Gastrocnemius medialis (tissue), 4 donors: ENCODE data around the gene JPH2.

Experiments used
- CTCF ChIP-seq, 5 experiments: fragments of 450-650 bp in 3 of 5; fragments of 200-600 bp in 2 of 5; sonication (generic) in 2 of 5; IDR thresholded peaks in 4 of 5; conservative IDR thresholded peaks in 1 of 5; 1 replicate in 4 of 5; 2 replicates in 1 of 5; pipeline ENCODE4 v1.5.1; 2016 to 2019; ENCODE audit warnings: antibody characterized with exemption in 5 of 5, mild to moderate bottlenecking in 3 of 5, moderate library complexity in 3 of 5
- POLR2A ChIP-seq, 2 donors: fragments of 450-650 bp; IDR thresholded peaks; one replicate each; pipeline ENCODE4 v1.6.1; 2017; ENCODE audit warnings: antibody characterized with exemption in 2 of 2, mild to moderate bottlenecking in 2 of 2, moderate library complexity in 2 of 2

DNA sequence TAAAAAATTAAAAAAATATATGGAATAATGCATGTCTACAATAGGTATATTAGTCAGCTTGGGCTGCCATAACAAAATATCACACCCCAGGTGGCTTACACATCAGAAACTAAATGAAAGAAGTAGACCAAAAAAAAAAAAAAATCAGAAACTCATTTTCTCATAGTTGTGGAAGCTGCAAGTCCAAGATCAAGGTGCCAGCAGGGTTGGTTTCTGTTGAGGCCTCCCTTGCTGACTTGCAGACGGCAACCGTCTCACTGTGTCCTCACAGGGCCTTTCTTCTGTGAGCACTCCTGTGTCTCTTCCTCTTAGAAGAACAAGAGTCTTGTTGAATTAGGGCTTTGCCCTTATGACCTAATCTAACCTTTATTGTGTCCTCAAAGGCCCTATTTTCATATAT is 48.7 kb upstream of the JPH2 start:
- TF ChIP-seq CTCF (IDR thresholded peaks at IDR 0.05 in 4 of 5, conservative IDR thresholded peaks at IDR 0.05 in 1 of 5) (no peak), POLR2A (IDR thresholded peaks at IDR 0.05) (no peak)
